Measurements from ENCODE around the gene CEBPG.

The CEBPG gene

GRCh38 chr19:33382006-33382405 is 8.5 kb downstream of the CEBPG start:
- no peak for DNase-seq (ENCODE audit: low read depth, low spot score)

GRCh38 chr19:33382982-33383381 is 9.5 kb downstream of the CEBPG start:
- no peak for DNase-seq (ENCODE audit: low read depth, low spot score)

- no peak for DNase-seq (ENCODE audit: low read depth, low spot score)
Measured at GRCh38 chr19:33383720-33384292, 10.3 kb downstream of the CEBPG start.

- DNase-seq (ENCODE audit: low read depth, low spot score) = no peak
Measured at GRCh38 chr19:33384983-33385382, 11.5 kb downstream of the CEBPG start.

DNA sequence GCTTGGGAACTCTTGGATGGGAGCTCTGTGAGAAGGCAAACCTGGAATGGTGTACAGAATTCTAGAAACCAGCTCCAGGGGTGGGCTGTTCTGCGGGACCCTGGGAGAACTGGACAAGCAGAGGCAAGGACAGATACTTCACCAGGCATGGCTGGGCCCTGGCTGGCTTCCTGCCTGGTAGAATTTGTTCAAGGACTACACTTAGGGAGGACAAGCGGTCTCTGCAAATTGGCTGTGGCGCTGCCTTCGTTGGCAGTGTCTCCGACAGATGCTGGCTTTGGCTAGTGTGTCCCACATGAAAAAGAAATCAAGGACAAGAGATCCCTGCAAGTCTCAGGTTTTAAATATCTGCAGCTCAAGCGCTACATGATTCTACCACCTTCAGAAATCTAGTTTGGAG is 12.4 kb downstream of the CEBPG start:
- no peak for DNase-seq (ENCODE audit: low read depth, low spot score)

GRCh38 chr19:33386361-33386858 is 12.9 kb downstream of the CEBPG start:
- no peak for DNase-seq (ENCODE audit: low read depth, low spot score)

DNA sequence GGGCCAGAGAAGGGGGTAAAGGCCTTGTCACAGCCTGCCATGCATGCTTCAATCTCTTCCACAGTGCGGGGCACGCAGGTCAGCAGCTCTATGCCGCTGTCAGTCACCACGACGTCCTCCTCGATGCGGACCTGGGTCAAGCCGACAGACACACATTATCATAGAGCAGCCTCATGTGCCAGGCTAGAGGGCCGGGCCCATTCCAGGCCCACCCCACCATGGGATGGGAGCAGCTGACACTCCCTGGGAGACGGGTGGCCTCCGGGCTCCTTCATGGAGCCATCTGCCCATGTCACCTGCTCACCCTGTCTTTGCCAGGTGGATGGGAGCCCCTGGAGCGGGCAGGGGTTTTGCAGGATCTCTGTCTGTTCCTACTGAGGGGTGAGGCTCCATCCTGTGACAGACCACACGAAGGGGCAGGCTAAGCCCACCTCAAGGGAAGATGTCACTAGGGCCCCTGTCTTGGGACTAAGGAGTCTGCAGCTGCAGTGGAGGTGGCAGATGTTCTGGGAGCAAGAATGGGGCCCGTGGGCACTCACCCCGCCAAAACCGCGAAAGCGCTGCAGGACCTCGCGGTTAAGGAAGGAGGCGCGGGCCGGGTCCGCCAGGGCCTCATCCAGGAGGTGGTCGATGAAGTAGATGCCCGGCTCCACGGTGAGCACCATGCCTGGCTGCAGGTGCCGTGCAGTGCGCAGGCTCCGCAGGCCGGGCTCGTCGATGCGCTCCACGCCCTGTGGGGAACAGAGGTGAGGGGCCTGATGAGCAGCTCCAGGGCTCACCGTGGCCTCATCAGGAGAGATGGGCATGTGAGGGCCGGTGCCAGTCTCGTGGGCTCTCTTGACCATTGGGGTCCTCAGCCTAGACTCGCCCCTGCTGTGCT is 14.1 kb downstream of the CEBPG start:
- DNase-seq (ENCODE audit: low read depth, low spot score) = no peak

GRCh38 chr19:33388231-33388724 is 14.8 kb downstream of the CEBPG start:
- DNase-seq (ENCODE audit: low read depth, low spot score) = no peak

DNA sequence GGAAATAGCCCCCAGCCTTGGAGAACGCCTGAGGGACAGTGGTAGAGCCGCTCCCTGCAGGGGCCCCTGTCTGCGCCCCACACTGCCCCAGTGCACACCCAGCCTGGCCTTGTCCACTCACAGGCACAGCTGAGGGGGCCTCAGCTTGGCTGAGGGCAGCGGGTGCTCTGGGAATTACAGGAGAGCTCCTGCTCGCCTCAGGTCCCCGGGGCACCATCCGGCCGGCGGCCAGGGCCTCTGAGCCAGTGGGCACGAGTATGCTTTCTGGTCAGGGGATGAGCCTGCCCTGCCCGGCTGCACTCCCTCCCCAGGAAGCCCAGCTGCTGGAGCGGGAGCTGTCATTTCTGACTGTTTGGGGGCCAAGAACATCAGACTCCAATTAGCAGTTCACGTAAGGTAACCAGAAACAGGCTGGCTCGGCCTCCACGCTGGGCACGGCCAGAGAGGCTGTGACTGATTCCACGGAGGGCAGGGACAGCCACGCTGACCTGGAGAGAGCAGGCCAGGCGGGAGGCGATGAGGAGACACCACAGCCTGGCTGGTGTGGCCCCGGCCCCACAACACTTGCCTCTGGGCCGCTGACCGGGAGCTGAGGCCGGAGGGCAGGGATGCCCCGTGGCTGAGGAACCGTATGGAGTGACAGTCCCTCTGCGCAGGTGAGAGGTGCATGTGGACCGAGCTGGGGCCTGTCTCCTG is 15.4 kb downstream of the CEBPG start:
- DNase-seq (ENCODE audit: low read depth, low spot score) = no peak

GRCh38 chr19:33389421-33390100 is 16.1 kb downstream of the CEBPG start:
- DNase-seq (ENCODE audit: low read depth, low spot score) = no peak

- DNase-seq (ENCODE audit: low read depth, low spot score) = no peak
Measured at GRCh38 chr19:33390101-33390907, 16.8 kb downstream of the CEBPG start.

- no peak for DNase-seq (ENCODE audit: low read depth, low spot score)
Measured at GRCh38 chr19:33390908-33391630, 17.6 kb downstream of the CEBPG start.

GRCh38 chr19:33391631-33392249 is 18.2 kb downstream of the CEBPG start:
- no peak for DNase-seq (ENCODE audit: low read depth, low spot score)

- DNase-seq (ENCODE audit: low read depth, low spot score) = no peak
Measured at GRCh38 chr19:33392341-33393285, 19.1 kb downstream of the CEBPG start.

- DNase-seq (ENCODE audit: low read depth, low spot score) = no peak
Measured at GRCh38 chr19:33393286-33394005, 19.9 kb downstream of the CEBPG start.

DNA sequence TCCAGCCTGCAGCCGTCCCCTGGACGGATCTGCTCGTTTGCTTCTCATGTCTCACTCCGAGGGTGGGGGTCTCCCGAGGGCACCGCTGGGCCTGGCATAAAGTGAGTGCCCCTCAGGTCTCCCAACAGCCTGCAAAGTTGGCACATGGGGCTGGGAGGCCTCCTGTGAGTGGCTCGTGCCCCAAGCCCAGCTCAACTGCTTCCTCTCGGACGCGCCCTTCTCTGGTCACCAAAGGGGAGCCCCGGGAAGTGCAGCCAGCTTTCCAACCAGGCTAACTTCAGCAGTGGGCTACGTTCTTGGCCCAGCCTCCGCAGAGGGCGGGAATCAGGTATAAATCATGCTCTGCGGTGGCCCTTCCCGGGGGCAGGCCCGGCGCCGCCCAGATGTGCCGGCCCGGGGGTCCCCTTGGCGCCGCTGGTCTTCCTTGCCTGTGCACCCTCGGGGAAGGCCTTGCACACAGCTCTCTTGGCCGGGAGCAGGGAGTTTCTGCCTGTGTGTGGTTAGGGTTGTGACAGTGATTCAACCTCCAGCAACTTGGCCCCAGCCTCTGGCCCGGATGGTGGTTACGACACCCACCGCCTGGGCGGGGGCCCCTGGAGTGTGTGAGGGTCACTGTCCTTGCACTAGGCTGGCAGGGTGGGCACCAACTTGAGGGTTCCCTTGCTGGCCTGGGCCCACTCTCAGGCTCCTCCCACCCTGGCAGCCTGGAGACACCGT is 20.7 kb downstream of the CEBPG start:
- no peak for DNase-seq (ENCODE audit: low read depth, low spot score)

All from activated naive CD8-positive, alpha-beta T cell treated with anti-CD3 and anti-CD28 coated beads, Interleukin-2, amount 50 U/mL, for 16 hours (primary cell).